ENCODE results near the gene TRAF4.

TRAF4 gene

DNA sequence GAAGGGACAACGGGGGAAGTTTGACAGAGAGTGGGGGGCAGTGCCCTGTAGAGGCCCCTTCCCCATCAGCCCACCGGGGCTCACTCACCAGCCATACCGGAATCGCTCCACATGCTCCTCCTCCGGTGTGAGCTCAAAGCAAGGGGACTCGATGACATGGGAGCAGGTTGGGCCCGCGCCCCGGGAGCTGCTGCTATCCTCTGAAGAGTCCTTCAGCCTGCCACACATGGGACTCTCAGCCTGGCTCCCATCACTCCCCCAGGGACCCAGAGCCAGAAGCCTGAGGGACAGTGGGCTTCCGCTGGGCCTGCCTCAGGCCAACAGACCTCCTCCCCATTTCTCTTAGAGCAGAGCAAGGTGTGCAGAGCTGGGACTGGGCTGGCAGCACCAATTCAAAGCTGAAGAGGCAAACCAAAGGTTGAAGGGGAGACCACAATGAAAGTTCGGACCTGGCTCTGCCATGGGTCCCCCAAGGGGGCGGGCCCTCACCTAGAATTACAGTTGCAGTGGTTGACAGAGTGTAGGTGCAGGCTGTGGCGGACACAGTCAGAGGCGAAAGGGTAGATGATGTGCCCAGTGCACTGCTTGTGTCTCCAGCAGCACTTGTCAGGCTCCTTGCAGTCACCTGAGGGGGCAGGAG, 39.5 kb upstream of the TRAF4 start:
- ATAC-seq, result peak; percentile 4; the same call in 1 of the 3 replicates
- TF ChIP-seq CSDC2 (CRISPR knock-in tag; IDR thresholded peaks at IDR 0.05) (no peak), CSRNP3 (CRISPR knock-in tag; IDR thresholded peaks at IDR 0.05) (no peak), PATZ1 (CRISPR knock-in tag; IDR thresholded peaks at IDR 0.05; ENCODE audit: borderline replicate concordance) (no peak), ZNF565 (CRISPR knock-in tag; conservative IDR thresholded peaks at IDR 0.05; ENCODE audit: low read depth) (no peak), BACH2 (CRISPR knock-in tag; IDR thresholded peaks at IDR 0.05; ENCODE audit: borderline replicate concordance) (no peak), ZNF70 (CRISPR knock-in tag; IDR thresholded peaks at IDR 0.05) (no peak), GLIS3 (CRISPR knock-in tag; IDR thresholded peaks at IDR 0.05) (no peak), ZFP30 (CRISPR knock-in tag; IDR thresholded peaks at IDR 0.05) (no peak)
- TF ChIP-seq, protein P1, sequence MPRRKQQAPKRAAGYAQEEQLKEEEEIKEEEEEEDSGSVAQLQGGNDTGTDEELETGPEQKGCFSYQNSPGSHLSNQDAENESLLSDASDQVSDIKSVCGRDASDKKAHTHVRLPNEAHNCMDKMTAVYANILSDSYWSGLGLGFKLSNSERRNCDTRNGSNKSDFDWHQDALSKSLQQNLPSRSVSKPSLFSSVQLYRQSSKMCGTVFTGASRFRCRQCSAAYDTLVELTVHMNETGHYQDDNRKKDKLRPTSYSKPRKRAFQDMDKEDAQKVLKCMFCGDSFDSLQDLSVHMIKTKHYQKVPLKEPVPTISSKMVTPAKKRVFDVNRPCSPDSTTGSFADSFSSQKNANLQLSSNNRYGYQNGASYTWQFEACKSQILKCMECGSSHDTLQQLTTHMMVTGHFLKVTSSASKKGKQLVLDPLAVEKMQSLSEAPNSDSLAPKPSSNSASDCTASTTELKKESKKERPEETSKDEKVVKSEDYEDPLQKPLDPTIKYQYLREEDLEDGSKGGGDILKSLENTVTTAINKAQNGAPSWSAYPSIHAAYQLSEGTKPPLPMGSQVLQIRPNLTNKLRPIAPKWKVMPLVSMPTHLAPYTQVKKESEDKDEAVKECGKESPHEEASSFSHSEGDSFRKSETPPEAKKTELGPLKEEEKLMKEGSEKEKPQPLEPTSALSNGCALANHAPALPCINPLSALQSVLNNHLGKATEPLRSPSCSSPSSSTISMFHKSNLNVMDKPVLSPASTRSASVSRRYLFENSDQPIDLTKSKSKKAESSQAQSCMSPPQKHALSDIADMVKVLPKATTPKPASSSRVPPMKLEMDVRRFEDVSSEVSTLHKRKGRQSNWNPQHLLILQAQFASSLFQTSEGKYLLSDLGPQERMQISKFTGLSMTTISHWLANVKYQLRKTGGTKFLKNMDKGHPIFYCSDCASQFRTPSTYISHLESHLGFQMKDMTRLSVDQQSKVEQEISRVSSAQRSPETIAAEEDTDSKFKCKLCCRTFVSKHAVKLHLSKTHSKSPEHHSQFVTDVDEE (CRISPR knock-in tag; IDR thresholded peaks at IDR 0.05), result no peak

GRCh38 chr17:28705074-28705659, 38.6 kb upstream of the TRAF4 start:
- ATAC-seq, result peak; percentile 13; the same call in 2 of the 3 replicates
- TF ChIP-seq CREB5 (CRISPR knock-in tag; IDR thresholded peaks at IDR 0.05; ENCODE audit: low read depth), result no peak
- no peak for TF ChIP-seq ZNF565 (CRISPR knock-in tag; conservative IDR thresholded peaks at IDR 0.05; ENCODE audit: low read depth)
- no peak for TF ChIP-seq OSR1 (CRISPR knock-in tag; IDR thresholded peaks at IDR 0.05)
- no peak for TF ChIP-seq CSDC2 (CRISPR knock-in tag; IDR thresholded peaks at IDR 0.05)
- TF ChIP-seq CSRNP3 (CRISPR knock-in tag; IDR thresholded peaks at IDR 0.05), result no peak
- no peak for TF ChIP-seq ISL1 (CRISPR knock-in tag; IDR thresholded peaks at IDR 0.05)
- no peak for TF ChIP-seq TOX (CRISPR knock-in tag; IDR thresholded peaks at IDR 0.05; ENCODE audit: borderline replicate concordance)
- no peak for TF ChIP-seq PPARA (CRISPR knock-in tag; IDR thresholded peaks at IDR 0.05; ENCODE audit: borderline replicate concordance)
- TF ChIP-seq ZNF70 (CRISPR knock-in tag; IDR thresholded peaks at IDR 0.05), result no peak
- TF ChIP-seq POU6F1 (CRISPR knock-in tag; IDR thresholded peaks at IDR 0.05; ENCODE audit: borderline replicate concordance, low read depth), result no peak
- no peak for TF ChIP-seq PATZ1 (CRISPR knock-in tag; IDR thresholded peaks at IDR 0.05; ENCODE audit: borderline replicate concordance)
